NCI-H2081 (cell line): ENCODE measurements around the gene PHRF1.
A peak's percentile ranks its signal among the peaks of the same experiment; 100 is the strongest.

ENCODE experiments used
- DNase-seq, 2 experiments: peaks; one replicate each; lab custom pipeline; 2025; lab: John Stamatoyannopoulos, UW

The PHRF1 gene

GRCh38 chr11:597166-597725, 21.0 kb downstream of the PHRF1 start:
- DNase-seq, result no peak

DNA sequence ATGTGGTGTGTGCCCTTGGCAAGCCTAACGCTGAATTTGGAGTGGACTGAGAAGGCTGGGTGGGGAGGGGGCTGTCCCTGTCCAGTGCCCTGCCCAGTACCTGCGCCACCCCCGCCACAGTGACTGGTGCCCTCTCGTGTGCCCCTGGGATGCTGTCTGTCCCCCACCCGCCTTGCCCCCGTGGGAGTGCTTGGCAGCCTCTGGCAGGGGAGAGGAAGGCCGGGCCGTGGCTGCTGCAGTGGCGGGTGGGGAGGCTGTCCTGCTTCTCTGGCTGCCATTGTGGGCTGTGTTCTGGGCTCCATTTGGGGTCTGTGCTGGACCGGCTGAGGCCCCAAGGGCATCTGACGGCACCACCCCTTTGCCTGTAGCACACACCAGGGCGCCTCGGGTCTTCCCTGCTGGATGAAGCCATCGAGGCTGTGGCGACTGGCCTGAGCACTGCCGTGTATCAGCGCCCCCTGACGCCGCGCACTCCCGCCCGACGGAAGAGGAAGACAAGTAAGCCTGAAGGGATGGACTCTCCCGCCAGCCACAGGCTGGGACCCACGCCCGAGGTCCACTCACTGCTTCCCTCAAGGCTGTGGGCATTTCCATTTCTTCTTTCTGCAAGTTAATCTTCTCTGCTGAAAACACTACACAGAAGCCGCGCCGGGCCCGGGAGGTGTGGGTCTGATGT, 21.9 kb downstream of the PHRF1 start:
- DNase-seq, result no peak

DNA sequence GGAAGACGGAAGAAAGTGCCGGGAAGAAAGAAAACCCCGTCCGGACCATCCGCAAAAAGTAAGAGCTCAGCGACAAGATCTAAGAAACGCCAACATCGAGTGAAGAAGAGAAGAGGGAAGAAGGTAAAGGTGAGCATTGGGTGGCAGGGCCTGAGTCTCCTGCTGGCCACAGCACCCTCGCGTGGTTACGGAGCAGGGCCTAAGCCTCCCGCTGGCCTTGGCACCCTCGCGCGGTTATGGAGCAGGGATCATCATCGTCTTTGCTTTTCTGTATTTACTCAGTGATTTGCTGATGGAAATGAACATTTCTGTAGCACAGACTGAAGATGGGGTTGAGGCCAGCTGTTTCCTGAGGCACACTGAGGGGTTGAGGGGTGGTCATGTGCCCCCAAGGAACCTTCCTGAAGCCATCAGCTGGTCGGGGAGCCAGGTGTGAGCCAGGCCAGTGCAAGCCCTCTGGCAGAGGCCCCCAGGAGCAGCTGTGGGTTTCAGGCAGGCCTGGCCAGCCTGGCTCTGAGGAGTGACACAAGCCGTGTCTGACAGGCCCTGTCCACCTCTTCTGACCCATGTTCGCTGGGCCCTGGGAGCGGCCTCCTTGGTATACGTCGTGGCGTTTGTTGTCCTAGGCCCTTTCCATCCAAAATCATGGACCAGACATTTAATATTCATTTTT, 25.4 kb downstream of the PHRF1 start:
- no peak for DNase-seq

DNA sequence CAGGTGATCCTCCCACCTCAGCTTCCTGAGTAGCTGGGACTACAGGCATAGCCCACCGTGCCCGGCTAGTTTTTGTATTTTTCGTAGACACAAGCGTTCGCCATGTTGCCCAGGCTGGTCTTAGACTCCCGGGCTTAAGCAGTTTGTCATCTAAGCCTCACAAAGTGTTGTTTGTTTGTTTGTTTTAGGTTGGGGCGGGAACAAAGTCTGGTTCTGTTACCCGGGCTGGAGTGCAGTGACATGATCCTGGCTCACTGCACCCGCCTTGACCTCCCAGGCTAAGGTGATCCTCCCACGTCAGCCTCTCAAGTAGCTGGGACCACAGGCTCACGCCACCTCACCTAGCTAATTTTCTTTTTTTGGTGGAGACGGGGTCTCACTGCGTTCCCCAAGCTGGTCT, 26.9 kb downstream of the PHRF1 start:
- DNase-seq, result no peak

- DNase-seq, result no peak
Observed at GRCh38 chr11:605286-606129, 29.2 kb downstream of the PHRF1 start.

DNA sequence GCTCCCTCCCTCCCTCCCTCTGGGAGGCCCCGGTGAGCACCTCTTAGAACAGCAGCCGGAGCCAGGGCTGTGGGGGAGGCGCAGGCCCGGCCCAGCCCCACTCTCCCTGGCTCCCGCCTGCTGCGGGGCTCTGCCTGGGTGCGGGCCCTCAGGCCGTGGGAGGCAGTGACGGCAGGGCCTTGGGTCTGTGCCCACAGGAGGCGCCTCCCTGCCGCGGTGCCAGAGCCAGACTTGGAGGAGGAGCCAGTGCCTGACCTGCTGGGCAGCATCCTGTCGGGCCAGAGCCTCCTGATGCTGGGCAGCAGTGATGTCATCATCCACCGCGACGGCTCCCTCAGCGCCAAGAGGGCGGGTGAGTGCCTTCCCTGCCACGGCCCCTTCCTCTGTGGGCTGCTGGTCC, 30.0 kb downstream of the PHRF1 start:
- DNase-seq, result peak in 1 of 2 experiments; percentile 24

- no peak for DNase-seq
Observed at GRCh38 chr11:607020-607780, 30.9 kb downstream of the PHRF1 start.

DNA sequence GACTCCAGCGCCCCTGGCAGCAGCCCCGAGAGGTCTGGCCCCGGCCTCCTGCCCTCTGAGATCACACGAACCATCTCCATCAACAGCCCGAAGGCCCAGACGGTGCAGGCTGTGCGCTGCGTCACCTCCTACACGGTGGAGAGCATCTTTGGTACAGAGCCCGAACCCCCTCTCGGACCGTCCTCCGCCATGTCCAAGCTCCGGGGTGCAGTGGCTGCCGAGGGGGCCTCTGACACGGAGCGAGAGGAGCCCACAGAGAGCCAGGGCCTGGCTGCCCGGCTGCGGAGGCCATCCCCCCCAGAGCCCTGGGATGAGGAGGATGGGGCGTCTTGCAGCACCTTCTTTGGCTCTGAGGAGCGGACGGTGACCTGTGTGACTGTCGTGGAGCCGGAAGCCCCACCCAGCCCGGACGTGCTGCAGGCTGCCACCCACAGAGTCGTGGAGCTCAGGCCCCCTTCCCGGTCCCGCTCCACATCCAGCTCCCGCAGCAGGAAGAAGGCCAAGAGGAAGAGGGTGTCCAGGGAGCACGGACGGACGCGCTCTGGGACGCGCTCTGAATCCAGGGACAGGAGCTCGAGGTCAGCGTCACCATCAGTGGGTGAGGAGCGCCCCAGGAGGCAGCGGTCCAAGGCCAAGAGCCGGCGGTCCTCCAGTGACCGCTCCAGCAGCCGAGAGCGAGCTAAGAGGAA, 31.8 kb downstream of the PHRF1 start:
- no peak for DNase-seq

GRCh38 chr11:608791-609251, 32.6 kb downstream of the PHRF1 start:
- DNase-seq, result no peak

DNA sequence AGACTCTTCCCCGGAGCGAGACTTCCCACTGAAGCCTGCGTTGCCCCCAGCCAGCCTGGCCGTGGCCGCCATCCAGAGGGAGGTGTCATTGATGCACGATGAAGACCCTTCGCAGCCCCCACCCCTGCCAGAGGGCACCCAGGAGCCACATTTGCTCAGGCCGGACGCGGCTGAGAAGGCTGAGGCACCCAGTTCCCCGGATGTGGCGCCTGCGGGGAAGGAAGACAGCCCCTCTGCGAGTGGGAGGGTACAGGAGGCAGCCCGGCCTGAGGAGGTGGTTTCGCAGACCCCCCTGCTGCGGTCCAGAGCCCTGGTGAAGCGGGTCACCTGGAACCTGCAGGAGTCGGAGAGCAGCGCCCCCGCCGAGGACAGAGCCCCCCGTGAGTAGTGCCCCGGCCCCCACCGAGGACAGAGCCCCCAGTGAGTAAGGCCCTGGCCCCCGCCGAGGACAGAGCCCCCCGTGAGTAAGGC, 33.1 kb downstream of the PHRF1 start:
- no peak for DNase-seq

DNA sequence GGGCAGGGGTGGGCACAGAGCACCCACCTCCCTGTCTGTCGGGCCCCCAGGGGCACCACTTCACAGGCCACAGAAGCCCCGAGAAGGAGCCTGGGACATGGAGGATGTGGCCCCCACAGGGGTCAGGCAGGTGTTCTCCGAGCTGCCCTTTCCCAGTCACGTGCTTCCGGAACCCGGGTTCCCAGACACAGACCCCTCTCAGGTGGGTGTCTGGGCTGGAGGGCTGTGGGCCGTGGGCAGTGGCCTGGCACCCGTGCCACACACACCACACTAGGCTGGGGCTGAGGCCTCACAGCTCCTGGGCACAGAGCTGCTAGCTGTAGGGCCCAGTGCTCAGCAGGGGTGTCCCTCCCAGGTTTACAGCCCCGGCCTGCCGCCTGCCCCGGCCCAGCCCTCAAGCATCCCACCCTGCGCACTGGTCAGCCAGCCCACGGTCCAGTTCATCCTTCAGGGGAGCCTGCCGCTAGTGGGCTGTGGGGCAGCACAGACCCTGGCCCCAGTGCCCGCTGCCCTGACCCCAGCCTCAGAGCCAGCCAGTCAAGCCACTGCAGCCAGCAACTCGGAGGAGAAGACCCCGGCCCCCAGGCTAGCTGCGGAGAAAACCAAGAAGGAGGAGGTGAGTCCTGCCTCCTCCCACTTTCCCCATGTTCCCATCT, 34.0 kb downstream of the PHRF1 start:
- no peak for DNase-seq

GRCh38 chr11:611001-611996, 35.0 kb downstream of the PHRF1 start:
- DNase-seq, result no peak

- no peak for DNase-seq
Observed at GRCh38 chr11:612201-612960, 36.1 kb downstream of the PHRF1 start.

DNA sequence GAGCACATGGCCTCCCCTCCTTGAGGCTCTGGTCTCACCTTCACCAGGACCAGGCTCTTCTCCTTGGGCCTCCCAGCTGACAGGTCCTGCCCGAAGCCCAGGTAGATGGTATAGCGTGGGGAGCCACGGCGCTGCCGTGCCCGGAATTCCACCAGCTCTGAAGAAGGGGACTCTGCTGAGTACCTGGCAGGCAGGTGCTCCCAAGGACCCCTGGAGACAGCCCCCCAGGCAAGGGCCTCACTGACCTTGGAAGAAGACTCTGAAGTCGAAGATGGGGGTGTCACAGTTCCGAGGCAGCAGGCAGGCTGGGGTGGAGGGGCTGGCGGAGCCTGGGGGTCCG, 36.7 kb downstream of the PHRF1 start:
- DNase-seq, result no peak

GRCh38 chr11:613369-613968, 37.2 kb downstream of the PHRF1 start:
- DNase-seq, result peak; percentile 26 to 54

- no peak for DNase-seq
Observed at GRCh38 chr11:614021-614622, 37.9 kb downstream of the PHRF1 start.

DNA sequence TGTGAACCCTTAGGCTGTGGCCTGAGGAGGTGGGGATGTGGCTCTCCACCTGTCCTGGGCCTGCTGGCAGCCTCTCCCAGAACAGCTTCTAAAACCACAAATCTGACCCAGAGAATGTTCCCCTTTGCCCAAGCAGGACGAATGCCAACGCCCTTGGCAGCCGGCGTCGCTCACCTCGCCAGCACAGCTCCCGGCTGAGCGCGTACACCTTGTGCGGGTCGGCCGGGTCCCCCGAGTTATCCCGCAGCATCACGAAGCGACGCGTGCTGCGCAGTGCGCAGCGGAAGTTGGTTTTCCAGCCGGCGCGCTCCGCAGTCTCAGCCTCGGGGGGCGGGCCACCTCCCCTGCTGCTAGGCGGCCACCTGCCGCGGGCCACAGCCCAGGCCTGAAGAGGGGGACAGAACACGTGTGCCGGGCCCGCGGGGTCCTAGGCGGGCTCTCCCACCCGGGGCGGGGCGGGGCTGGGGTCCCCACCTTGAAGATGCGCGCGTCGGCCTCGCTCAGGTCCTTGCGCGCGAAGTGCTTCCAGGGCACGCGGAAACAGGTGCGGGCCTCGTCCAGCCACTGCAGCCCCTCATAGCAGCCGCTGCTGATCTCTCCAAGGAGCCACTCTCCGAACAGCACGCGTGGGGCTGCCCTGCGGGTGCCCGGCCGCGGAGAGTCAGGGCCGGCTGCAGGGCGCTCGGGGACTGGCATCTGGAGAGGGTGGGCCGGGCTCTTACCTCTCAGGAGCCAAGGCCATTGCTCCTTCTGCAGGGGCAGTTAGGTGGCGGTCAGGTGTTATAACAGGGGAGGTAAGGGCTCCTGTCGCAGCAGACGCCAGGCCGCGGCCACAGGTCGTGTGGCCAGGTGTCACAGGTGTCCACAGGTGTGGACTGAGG, 38.6 kb downstream of the PHRF1 start:
- DNase-seq, result peak; percentile 17 to 28
